Smooth muscle cell of trachea (primary cell): ENCODE measurements around the gene HES2. TPM values are rescaled to one million over a fixed set of nuclear protein-coding genes. Genes with fewer than 3 reads are reported as not detected.

ENCODE experiments used
- total RNA-seq: library from RNA; depleted of rRNA; stranded (reverse); fragments of >200 nt; gene quantifications from 2 replicates; pipeline ENCODE4 v1.2.1, GENCODE V29; 2014

The HES2 gene, protein sequence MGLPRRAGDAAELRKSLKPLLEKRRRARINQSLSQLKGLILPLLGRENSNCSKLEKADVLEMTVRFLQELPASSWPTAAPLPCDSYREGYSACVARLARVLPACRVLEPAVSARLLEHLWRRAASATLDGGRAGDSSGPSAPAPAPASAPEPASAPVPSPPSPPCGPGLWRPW
- total RNA-seq = 0.15 and 1.3 TPM in 2 replicates

DNA sequence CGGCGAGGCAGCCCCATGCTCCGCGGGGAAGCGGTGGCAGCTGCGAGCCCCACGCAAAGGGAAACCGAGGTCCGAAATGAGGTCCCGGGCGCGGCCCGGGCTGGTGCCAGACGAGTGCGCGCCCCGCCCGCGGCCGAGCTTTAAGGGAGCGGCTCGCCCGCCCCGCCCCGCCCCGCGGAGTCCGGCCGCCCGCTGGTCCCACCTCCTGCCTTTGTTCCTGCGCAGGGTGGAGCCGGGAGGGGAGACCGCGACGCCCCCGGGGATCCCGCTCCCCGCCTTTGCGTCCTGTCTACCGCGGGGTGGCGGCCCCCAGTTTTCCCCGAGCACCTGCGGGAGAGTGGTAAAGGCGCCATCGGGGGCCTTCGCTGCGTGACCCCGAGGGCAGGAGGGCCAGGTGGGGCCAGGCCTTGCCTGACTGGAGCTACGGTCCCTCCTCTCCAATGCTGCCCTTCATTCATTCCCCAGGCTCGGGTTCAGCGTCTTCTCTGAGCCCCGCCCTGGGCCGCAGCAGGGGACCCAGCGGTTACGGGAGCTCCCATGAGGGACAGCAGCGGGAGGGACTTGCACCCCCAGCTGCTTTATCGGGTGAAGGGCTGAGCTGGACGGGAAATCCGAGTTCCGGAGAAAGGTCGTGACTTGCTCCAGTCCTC lies at the start of gene HES2:
Gene HES2, minus strand, starts transcription at position 116 of the 650 bp plus-strand sequence. Its CDS starts 99 bp downstream, at position 17.

GRCh38 chr1:6466023-6466422 lies 46.3 kb upstream of the HES2 start, which contains the start of gene TNFRSF25:
Gene TNFRSF25 (minus strand): TSS chr1:6466173. CDS start chr1:6466107, 66 bp downstream.

DNA sequence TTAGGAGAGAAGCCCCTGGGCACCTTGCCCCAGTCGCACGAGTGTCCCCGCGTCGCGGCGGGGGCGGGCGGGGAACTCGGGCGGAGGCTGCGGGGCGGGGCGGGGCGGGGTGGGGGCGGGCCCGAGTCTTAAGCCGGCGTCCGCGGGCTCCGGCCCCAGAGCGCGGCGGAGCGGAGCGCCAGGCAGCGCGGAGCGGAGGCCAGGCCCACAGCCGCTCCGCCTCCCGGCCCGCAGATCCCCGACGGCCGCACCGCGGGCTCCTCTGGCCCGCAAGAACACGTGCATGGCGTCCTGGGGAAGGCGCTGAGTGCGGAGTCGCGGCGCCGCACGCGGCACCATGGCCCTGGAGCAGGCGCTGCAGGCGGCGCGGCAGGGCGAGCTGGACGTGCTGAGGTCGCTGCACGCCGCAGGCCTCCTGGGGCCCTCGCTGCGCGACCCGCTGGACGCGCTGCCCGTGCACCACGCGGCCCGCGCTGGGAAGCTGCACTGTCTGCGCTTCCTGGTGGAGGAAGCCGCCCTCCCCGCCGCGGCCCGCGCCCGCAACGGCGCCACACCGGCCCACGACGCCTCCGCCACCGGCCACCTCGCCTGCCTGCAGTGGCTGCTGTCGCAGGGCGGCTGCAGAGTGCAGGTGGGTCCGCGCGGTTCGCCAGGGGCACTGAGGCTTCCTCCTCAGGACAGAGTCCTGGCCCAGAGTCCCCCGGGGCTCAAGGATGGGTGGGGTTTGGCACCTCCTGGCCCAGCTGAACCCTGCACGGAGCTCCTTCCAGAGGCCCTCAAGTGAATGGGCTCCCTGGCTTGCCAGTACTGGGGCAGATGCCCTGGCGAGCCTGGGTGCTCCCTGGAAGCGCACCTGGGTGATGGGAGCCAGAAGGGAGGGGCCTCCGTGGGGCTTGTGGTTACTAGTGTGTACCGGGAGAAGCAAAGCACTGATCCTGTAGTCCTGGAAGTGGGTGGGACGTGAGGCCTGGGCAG lies 5.2 kb upstream of the HES2 start, which contains the start of gene ESPN:
Gene ESPN, plus strand, starts transcription at position 158 of the 975 bp plus-strand sequence. Its CDS starts 180 bp downstream, at position 338.

DNA sequence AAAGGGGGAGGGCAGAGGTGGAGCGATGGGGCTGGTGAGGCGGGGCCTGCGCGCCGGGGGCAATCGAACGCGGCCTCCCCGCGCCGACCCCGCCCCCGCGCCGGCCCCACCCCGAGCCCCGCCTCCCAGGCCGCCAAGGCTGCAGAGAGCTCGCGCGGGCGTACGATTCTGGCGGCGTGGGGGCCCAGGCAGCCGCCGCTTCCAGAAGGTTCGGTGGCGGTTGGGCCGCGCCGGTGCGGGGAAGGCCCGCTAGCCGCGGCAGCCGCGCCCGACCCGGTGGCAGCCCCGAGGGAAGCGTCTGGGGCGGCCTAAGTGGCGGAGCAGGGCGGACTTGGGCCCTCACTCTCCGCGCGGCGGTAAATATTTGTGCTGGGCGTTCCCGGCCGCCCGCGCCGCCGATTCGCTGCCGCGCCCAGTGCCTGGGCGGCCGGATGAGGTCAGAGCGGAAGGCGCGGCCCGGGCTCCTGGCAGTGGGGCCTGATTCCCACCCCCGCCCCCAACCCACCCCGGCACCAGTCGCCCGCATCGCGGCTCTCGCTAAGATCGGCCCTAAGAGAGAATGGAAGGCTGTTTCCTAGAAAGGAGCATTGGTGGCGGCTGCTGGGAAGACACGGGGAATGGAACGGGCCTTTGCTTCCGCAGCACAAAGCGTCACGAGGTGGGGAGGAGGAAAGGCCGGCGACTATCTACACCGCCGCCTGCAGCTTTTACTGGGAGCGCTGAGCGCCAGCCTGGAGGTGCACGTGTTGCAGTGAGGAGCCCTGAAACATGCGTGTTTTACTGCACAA lies 26.1 kb downstream of the HES2 start, which contains the start of gene ACOT7:
Gene ACOT7, minus strand, starts transcription at position 368 of the 788 bp plus-strand sequence. CDS start 368 bp downstream, outside the sequence.

Other genes starting within 250 kb of the HES2 start
- gene CHD5, start 239.6 kb downstream of the HES2 start, total RNA-seq = under 0.01 and 0.15 TPM in 2 replicates
- gene RPL22, start 220.3 kb downstream of the HES2 start, total RNA-seq = 130 and 139 TPM in 2 replicates
- 6.8 and 17.5 TPM in 2 replicates for gene RNF207, start 213.8 kb downstream of the HES2 start, total RNA-seq
- 86.5 and 89.5 TPM in 2 replicates for gene ICMT, start 184.0 kb downstream of the HES2 start, total RNA-seq
- gene HES3, start 175.7 kb downstream of the HES2 start, total RNA-seq = not detected in 2 replicates
- gene GPR153, start 158.8 kb downstream of the HES2 start, total RNA-seq = 6.4 and 26.5 TPM in 2 replicates
- gene ACOT7, start 26.2 kb downstream of the HES2 start, total RNA-seq = 31.8 and 37.4 TPM in 2 replicates
- gene ESPN, start 4.9 kb upstream of the HES2 start, total RNA-seq = under 0.01 and 0.44 TPM in 2 replicates
- gene TNFRSF25, start 46.3 kb upstream of the HES2 start, total RNA-seq = 1.0 and 4.5 TPM in 2 replicates
- 4.4 and 10.3 TPM in 2 replicates for gene PLEKHG5, start 71.7 kb upstream of the HES2 start, total RNA-seq
- gene NOL9, start 134.6 kb upstream of the HES2 start, total RNA-seq = 21.1 and 24.1 TPM in 2 replicates
- under 0.01 TPM in 1 of 2 replicates, not detected in the other for gene TAS1R1, start 135.4 kb upstream of the HES2 start, total RNA-seq
- 14.8 and 19.4 TPM in 2 replicates for gene ZBTB48, start 160.1 kb upstream of the HES2 start, total RNA-seq
- 47.1 and 106 TPM in 2 replicates for gene KLHL21, start 182.9 kb upstream of the HES2 start, total RNA-seq
- gene PHF13, start 193.8 kb upstream of the HES2 start, total RNA-seq = 12.6 and 17.0 TPM in 2 replicates
- gene THAP3, start 204.9 kb upstream of the HES2 start, total RNA-seq = 25.5 and 32.7 TPM in 2 replicates